Stomach (tissue), 4 donors: ENCODE measurements around the gene CD44.

Experiments used
- CTCF ChIP-seq, 7 experiments: fragments of 450-650 bp in 4 of 7; fragments of 200-600 bp in 3 of 7; sonication (generic) in 3 of 7; IDR thresholded peaks; one replicate each; pipeline ENCODE4 v1.5.1; 2016 to 2019; ENCODE audit warnings: antibody characterized with exemption in 7 of 7, control low read depth in 2 of 7, mild to moderate bottlenecking in 1 of 7
- POLR2A ChIP-seq, 4 donors: fragments of 450-650 bp; IDR thresholded peaks; one replicate each; pipeline ENCODE4 v1.6.1; 2016; ENCODE audit warnings: antibody characterized with exemption in 4 of 4, control low read depth in 2 of 4, mild to moderate bottlenecking in 1 of 4, moderate library complexity in 1 of 4

GRCh38 chr11:35155677-35156076 is 16.7 kb downstream of the CD44 start:
- TF ChIP-seq CTCF (IDR thresholded peaks at IDR 0.05) = no peak
- no peak for TF ChIP-seq POLR2A (IDR thresholded peaks at IDR 0.05)
